ENCODE measurements around the gene CCDC77. TPM values are rescaled to one million over a fixed set of nuclear protein-coding genes. Genes with fewer than 3 reads are reported as not detected.
A peak's percentile ranks its signal among the peaks of the same experiment; 100 is the strongest.
"Not testable (repeated sequence)": the region's sequence is repeated elsewhere in the genome, so short reads cannot be mapped to it uniquely, and the experiment has no call there.

CCDC77 gene
- 7.0 and 8.4 TPM in 2 replicates for polyA plus RNA-seq (2011; rRNA removed)
- polyA minus RNA-seq (2011; rRNA and poly(A)+ RNA removed) = 4.5 and 4.7 TPM in 2 replicates

DNA sequence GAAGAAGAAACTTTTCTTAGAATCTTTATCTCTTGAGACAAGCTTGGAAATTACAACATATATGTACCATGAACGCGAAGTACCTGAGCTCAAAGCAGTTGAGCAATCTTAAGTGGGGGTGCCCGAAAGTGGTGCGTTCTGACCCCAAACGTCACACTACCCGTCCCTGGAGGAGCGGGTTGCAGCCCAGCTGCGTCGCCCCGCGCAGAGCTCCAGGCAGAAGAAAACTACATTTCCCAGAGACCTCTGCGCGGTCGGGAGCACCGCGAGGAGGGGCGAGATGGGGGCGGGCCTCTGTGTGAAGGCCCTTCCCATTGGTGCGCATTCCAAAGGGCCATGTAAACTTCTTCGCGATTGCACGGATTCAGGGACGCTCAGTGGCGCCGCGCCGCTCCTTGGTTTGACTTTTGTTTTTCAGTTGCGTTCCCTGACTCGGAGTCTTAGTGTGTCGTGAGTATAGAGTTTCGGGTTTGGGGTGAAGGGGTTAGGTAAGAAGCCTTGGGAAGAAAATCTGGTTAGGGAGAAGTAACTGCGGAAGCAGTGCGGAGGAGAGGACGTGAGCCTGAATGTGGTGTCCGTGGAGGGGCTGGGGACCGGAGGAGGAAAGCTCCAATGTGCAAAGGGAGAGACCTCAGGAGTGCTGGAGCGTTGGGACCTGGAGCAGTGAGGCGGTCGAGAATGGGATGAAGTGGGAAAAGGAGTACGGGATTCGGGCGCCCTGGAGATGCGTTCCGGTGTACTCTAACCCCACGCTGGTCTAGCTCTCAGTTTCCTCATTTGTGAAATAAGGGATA, at the start of gene CCDC77:
Gene CCDC77 (plus strand): TSS at position 410 of the 794 bp plus-strand sequence. CDS start 7,740 bp downstream, outside the sequence.
- no peaks in the 10 kb centered on the region for H3K36me3 ChIP-seq (ENCODE audit: control insufficient read depth, insufficient read depth, low read length)
- ChIA-PET CTCF (interaction anchor here (0.9 to 1.8 kb wide), 4 partner anchors 8 to 41 kb away, joined by 3 to 5 read pairs (median 4); partner anchors contain the start of gene KDM5A), POLR2A (interaction anchor here (1.3 kb wide), 1 partner anchor 12 kb away, joined by 3 read pairs; the partner anchor contains the start of gene KDM5A)
- no peaks in the 10 kb centered on the region for H3K27me3 ChIP-seq (ENCODE audit: control insufficient read depth, insufficient read depth, low read length)
- peak; percentile 46 for DNase-seq (ENCODE audit: low read depth)
- TF ChIP-seq, protein P1, sequence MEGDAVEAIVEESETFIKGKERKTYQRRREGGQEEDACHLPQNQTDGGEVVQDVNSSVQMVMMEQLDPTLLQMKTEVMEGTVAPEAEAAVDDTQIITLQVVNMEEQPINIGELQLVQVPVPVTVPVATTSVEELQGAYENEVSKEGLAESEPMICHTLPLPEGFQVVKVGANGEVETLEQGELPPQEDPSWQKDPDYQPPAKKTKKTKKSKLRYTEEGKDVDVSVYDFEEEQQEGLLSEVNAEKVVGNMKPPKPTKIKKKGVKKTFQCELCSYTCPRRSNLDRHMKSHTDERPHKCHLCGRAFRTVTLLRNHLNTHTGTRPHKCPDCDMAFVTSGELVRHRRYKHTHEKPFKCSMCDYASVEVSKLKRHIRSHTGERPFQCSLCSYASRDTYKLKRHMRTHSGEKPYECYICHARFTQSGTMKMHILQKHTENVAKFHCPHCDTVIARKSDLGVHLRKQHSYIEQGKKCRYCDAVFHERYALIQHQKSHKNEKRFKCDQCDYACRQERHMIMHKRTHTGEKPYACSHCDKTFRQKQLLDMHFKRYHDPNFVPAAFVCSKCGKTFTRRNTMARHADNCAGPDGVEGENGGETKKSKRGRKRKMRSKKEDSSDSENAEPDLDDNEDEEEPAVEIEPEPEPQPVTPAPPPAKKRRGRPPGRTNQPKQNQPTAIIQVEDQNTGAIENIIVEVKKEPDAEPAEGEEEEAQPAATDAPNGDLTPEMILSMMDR (IDR thresholded peaks at IDR 0.05; ENCODE audit: insufficient read depth, low read depth, low read length) = peak; percentile 56
- H3K4me3 ChIP-seq (ENCODE audit: low read depth, low read length) = peak within 1 kb of the TSS; percentile 75

- no peak overlapping the region for H3K4me3 ChIP-seq (ENCODE audit: low read depth, low read length)
- DNase-seq (ENCODE audit: low read depth) = peak; percentile 18
- H3K36me3 ChIP-seq (ENCODE audit: control insufficient read depth, insufficient read depth, low read length) = peaks cover 14% of the 10 kb centered on the region
- ChIA-PET CTCF (no interaction called here), POLR2A (no interaction called here)
- TF ChIP-seq, protein P1 (IDR thresholded peaks at IDR 0.05; ENCODE audit: insufficient read depth, low read depth, low read length) = no peak
- H3K27me3 ChIP-seq (ENCODE audit: control insufficient read depth, insufficient read depth, low read length) = no peaks in the 10 kb centered on the region
Measured at GRCh38 chr12:356276-356988, 45.0 kb upstream of the CCDC77 start.

GRCh38 chr12:359091-359490, 42.4 kb upstream of the CCDC77 start:
- Histone ChIP-seq H3K36me3 (ENCODE audit: control insufficient read depth, insufficient read depth, low read length) (peaks cover 9% of the 10 kb centered on the region), H3K4me3 (ENCODE audit: low read depth, low read length) (no peak overlapping the region), H3K27me3 (ENCODE audit: control insufficient read depth, insufficient read depth, low read length) (no peaks in the 10 kb centered on the region)
- ChIA-PET POLR2A (no interaction called here), CTCF (no interaction called here)
- TF ChIP-seq, protein P1 (IDR thresholded peaks at IDR 0.05; ENCODE audit: insufficient read depth, low read depth, low read length) = no peak
- no peak for DNase-seq (ENCODE audit: low read depth)

DNA sequence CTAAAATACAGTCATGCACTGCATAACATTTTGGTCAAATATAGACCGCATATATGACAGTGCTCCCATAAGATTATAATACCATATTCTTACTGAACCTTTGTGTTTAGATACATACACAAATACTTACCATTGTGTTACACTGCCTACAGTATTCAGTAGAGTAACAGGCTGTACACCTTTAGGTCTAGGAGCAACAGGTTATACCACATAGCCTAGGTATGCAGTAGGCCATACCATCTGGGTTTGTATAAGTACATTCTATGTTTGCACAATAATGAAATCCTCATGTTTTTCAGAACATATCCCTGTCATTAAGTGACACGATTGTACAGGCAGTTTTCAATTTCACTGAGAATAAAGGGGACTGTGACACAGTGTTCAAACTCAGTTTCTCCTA, 34.6 kb upstream of the CCDC77 start:
- no peak for DNase-seq (ENCODE audit: low read depth)
- Histone ChIP-seq H3K27me3 (ENCODE audit: control insufficient read depth, insufficient read depth, low read length) (no peaks in the 10 kb centered on the region), H3K4me3 (ENCODE audit: low read depth, low read length) (no peak overlapping the region), H3K36me3 (ENCODE audit: control insufficient read depth, insufficient read depth, low read length) (peaks cover 10% of the 10 kb centered on the region)
- POLR2A ChIA-PET = no interaction called here
- CTCF ChIA-PET = no interaction called here
- TF ChIP-seq, protein P1 (IDR thresholded peaks at IDR 0.05; ENCODE audit: insufficient read depth, low read depth, low read length) = no peak

DNA sequence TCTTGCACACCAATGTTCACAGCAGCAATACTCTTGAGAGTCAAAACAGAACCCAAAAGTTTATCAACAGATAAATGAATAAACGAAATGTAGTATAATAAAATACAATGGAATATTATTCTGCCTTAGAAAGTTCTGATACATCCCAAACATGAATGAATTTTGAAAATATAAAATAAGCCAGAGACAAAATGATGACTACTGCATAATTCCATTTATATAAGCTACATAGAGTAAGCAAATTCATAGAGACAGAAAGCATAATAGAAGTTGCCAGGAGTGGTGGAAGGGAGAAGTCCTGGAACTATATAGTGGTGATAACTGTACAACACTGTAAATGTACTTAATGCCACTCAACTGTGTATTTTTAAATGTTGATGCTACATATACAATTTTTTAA, 33.5 kb upstream of the CCDC77 start:
- ChIA-PET CTCF (interaction anchor here (0.6 kb wide), 1 partner anchor 50 kb away, joined by 3 read pairs; no protein-coding TSS in a partner anchor), POLR2A (no interaction called here)
- no peak for DNase-seq (ENCODE audit: low read depth)
- Histone ChIP-seq H3K4me3 (ENCODE audit: low read depth, low read length) (no peak overlapping the region), H3K36me3 (ENCODE audit: control insufficient read depth, insufficient read depth, low read length) (peaks cover 9% of the 10 kb centered on the region), H3K27me3 (ENCODE audit: control insufficient read depth, insufficient read depth, low read length) (no peaks in the 10 kb centered on the region)
- TF ChIP-seq, protein P1 (IDR thresholded peaks at IDR 0.05; ENCODE audit: insufficient read depth, low read depth, low read length) = no peak

GRCh38 chr12:370739-371485, 30.5 kb upstream of the CCDC77 start:
- POLR2A ChIA-PET; H3K27me3 ChIP-seq (ENCODE audit: control insufficient read depth, insufficient read depth, low read length); CTCF ChIA-PET; H3K36me3 ChIP-seq (ENCODE audit: control insufficient read depth, insufficient read depth, low read length); H3K4me3 ChIP-seq (ENCODE audit: low read depth, low read length); DNase-seq (ENCODE audit: low read depth): not testable (repeated sequence)
